OCI-LY3 (cell line): ENCODE data around the gene NCKAP5.

ENCODE experiments used
- EZH2phosphoT487 ChIP-seq: fragments of 200-600 bp; shearing (Covaris generic); IDR thresholded peaks from 2 replicates; pipeline ENCODE4 v1.6.1; 2018; ENCODE audit warnings: antibody characterized with exemption, mixed run types, low read depth
- TF ChIP-seq, protein P1 (sequence below): fragments of 200-600, 300-600 bp; sonication (generic); IDR thresholded peaks from 2 replicates; pipeline ENCODE4 v1.5.1; 2014; ENCODE audit warnings: antibody characterized with exemption, low read length, low read depth

DNA sequence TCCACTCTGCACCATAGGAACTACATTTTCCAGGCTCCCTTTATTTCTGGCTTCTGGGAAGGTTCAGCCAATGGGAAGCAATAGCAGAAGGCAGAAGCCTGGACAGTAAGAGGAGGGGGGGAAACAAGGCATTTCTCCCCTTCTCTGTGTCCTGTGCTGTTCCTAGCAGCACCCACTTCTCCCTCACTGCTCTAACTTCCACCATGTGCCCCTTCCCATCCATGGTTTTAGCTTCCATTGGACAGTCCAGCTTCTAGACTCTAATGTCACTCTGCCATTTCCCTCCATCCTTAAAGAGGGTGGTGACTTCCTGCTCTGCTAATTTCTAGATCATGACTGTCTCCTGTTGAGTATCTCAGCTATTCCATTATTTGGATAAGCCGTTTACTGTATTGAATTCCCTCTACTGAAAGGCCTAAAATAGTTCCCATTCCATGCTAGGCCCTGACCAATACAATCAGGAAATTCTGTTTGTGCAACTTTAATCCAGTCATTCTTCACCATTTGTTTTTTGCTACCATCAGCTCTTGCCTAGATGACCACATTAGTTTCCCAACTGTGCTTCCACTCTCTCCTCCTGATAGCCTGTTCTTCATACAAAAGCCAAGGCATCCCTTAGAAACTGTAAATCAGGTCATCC lies 877.5 kb downstream of the NCKAP5 start:
- TF ChIP-seq, protein P1, sequence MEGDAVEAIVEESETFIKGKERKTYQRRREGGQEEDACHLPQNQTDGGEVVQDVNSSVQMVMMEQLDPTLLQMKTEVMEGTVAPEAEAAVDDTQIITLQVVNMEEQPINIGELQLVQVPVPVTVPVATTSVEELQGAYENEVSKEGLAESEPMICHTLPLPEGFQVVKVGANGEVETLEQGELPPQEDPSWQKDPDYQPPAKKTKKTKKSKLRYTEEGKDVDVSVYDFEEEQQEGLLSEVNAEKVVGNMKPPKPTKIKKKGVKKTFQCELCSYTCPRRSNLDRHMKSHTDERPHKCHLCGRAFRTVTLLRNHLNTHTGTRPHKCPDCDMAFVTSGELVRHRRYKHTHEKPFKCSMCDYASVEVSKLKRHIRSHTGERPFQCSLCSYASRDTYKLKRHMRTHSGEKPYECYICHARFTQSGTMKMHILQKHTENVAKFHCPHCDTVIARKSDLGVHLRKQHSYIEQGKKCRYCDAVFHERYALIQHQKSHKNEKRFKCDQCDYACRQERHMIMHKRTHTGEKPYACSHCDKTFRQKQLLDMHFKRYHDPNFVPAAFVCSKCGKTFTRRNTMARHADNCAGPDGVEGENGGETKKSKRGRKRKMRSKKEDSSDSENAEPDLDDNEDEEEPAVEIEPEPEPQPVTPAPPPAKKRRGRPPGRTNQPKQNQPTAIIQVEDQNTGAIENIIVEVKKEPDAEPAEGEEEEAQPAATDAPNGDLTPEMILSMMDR: no peak
- TF ChIP-seq EZH2phosphoT487: no peak
